RPMI7951 (cell line): Measurements from ENCODE around the gene XKR8. TPM values are rescaled to one million over a fixed set of nuclear protein-coding genes. Genes with fewer than 3 reads are reported as not detected.

Experiments used
- DNase-seq: peaks from one replicate; pipeline ENCODE4 v3.0.0-alpha.2; 2012; ENCODE audit warnings: low read depth
- total RNA-seq: library from RNA; depleted of rRNA; stranded (reverse); fragments of >200 nt; shearing (Covaris generic); gene quantifications from 2 replicates; pipeline ENCODE4 v1.2.3, GENCODE V29; 2014

XKR8 gene
- total RNA-seq, 1 experiment from 2014 or later: 0.72 TPM

- no peak for DNase-seq
Measured at GRCh38 chr1:27955076-27955475, 4.7 kb upstream of the XKR8 start.

GRCh38 chr1:27956761-27957160, 3.0 kb upstream of the XKR8 start:
- DNase-seq: no peak

- DNase-seq: no peak
Measured at GRCh38 chr1:27957655-27958054, 2.1 kb upstream of the XKR8 start.

DNA sequence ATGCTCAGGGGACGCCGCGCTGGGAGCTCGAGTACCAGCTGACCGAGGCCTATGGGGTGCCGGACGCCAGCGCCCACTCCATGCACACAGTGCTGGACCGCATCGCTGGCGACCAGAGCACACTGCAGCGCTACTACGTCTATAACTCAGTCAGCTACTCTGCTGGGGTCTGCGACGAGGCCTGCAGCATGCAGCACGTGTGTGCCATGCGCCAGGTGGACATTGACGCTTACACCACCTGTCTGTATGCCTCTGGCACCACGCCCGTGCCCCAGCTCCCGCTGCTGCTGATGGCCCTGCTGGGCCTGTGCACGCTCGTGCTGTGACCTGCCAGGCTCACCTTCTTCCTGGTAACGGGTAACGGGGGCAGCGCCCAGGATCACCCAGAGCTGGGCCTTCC, 1.3 kb upstream of the XKR8 start:
- DNase-seq: no peak

DNA sequence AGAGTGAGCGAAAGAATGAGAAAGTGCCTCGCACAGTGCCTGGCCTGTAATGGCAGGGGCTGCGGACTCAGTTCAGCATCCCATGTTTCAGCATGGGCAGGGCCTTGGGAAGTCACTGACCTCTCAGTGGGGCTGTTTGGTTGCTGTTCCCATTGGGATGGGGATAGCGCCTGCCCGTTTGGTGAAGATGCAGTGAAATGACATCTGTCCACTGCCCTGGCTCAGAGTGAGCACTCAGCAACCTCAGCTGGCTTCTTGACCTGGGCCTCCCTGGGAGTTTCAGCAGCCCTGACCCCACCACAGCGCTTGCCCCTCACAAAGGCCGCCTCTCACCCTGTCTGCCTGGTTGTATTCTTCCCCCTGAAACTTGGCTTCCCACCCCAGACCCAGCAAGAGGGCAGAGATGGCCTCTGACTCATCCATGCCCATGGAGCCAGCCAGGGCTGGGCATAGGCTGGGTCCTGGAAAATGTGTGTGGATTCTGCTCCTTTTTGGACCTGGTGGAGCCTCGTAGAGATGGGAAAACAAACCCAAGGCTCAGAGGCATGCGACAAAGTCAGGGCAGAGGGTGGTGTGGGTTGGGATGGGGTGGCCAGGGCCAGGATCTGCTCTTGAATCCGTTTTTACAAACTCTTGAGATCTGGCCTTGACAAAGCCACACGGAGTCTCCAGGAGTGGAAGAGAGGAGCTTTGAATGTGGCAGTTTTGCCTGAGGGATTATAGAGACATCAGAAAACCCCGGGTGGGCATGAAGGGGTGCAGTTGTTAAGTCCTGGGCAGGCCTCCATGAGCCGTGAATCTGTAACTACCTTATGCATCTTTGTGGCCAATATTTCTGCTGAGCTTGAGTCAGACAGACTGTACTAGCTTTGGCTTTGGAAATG, 1.2 kb downstream of the XKR8 start:
- peak; percentile 9 for DNase-seq

DNA sequence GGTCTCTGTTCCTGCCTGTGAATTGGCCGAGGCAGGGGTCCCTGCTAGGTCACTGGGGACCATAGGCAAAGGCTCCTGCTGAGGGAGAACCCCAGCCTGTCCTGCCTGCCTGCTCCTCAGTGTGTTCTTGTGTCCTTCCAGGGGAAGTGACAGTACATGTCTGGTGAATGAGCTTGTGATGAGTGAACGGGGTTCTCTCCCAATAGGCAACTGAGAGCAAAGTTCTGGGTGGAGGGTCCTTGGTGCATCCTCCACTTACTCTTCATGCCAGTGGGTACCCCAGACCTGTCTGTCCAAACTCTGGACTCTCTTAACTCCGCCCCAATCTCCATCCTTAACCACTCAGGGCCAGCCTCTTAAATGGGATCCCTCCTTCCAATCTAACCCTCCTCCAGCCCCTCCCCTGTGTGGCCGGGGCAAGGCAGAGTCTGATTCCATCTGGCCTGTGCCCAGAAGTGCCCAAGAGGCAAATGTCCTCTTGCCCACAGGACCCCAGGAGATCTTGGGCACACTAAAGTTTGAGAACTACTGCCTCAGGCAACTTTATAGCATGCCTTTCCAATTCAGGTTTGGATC, 2.0 kb downstream of the XKR8 start:
- no peak for DNase-seq

DNA sequence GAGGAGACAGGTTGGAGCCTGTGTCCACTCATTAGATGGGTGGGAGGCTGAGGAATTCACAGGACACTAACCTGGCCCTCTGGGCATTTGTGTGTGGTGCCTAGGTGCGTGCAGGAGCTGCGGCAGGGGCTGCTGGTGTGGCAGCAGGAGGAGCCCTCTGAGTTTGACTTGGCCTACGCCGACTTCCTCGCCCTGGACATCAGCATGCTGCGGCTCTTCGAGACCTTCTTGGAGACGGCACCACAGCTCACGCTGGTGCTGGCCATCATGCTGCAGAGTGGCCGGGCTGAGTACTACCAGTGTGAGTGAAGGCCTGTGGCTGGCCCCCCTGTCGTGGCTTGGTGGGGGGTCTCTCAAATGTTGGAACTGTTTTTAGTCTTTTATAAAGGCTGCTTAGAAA, 3.6 kb downstream of the XKR8 start:
- DNase-seq: no peak

- DNase-seq: no peak
Measured at GRCh38 chr1:27966402-27967105, 6.8 kb downstream of the XKR8 start.

- DNase-seq: no peak
Measured at GRCh38 chr1:27967106-27967883, 7.5 kb downstream of the XKR8 start.

GRCh38 chr1:27967884-27968466, 8.2 kb downstream of the XKR8 start:
- DNase-seq: no peak

GRCh38 chr1:27968692-27969091, 8.9 kb downstream of the XKR8 start:
- peak; percentile 85 for DNase-seq

DNA sequence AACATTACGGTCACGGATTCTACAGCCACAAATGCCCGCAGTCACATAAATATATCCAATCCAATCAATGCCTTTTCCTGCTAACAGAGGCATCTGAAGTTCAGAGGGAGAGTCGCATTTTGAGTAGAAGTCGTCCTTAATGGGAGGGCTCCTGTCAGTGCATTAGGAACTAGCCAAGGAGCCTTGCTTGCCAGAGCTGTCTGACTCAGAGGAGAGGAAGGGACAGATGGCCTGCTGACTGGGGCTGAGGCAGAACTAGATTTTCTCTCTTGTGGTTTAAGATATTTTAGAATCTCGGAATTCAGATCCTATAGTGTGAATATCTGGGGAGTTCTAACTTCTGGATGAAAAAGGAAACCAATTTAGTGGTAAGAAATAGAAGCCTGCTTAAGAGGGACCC, 10.6 kb downstream of the XKR8 start:
- peak; percentile 84 for DNase-seq

DNA sequence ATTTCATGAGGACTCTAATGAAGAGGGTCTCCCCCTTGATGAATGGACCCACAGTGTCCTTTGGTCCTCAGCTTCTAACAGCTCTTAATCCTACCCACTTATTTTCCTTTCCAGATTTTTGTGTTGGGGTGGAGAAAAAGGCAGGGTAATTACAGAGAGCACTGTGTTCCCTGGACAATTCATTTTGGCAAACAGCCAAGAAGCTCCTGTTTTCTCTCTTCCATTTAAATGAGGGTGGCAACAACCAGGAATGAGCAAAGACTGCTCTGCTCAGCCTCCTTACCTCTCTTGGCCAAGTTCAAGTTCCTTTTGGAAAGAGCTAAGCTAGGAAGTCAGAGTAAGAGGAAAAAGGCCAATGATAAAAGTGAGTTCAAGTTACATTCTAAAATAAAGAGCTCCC, 11.9 kb downstream of the XKR8 start:
- DNase-seq: peak; percentile 20

DNA sequence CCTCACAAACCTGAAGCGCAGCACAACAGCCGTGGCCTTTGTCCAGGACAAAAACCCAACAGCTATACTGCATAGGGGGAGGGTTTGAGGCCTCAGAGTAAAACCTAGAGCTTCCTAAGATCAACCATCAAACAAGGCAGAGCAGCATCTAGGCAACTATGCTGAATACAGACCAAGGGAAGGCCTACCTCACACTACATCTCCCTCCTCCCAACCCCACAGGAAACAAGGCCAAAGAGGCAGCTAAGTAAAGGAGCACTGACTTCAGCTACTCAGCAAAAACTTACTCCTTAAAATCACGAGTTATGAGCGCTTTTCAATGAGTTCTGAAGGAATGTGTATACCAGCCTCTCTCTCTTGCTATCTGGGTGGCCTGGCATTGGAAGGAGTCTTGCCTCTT, 12.4 kb downstream of the XKR8 start:
- DNase-seq: no peak

DNA sequence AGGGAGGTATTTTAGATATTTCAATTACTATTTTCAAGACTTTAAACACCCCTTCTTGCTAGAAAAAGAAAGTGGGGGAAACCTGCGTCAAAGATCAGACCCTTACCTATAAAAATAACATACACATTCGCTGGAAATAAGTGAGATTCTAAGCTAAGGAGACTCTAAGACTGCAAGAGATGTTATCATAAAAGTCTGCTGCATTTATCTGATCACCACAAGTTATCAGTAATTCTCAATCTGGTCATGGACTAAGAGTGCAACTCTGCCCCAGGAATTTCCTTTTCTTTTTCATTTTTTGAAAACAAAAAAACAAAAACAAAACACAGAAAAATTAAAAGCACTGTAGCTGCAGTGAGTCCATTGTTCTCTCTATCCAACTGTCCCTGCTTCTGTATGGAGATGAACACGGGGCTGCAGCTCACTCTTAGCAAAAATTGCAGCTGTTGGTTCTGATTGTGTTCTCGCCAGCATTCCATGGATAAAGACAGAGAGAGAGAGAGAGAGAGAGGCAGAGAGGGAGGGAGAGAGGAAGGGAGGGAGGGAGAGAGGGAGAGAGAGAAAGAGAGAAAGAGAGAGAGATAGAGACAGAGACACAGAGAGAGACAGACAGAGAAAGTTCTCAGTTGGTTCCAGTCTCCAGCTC, 14.1 kb downstream of the XKR8 start:
- no peak for DNase-seq

- DNase-seq: no peak
Measured at GRCh38 chr1:27974417-27974781, 14.6 kb downstream of the XKR8 start.

DNA sequence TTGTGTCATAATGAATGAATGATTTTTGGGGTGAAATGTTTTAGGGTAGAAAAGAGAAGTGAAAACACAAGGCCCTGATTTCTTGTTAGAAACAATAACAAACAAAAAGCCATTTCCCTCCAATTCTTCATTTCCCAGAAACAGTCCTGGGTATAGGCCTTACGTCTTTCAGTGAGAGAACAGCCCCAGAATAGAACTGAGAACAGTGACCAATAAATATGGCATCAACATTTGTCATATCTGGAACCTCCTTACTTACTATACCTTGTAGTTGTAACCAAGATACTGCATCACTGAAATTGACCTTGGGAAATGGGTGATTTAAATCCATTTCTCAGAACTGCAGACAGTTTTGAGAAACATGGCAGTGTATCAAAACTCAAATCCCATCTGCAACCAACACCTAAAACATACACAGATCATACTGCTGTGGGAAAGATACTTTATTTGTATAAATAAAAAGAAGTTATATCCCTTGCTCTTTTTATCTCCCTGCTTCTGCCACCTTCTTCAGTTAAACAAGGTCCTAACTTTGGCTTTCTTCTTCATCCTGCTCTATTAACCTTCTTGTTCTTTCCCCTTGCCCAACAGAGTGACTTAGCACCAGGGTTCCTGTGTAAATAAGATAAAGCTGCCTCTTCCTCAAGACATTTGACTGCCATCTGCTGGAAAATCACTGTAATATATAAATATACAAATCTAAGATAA, 19.5 kb downstream of the XKR8 start:
- peak; percentile 58 for DNase-seq

- no peak for DNase-seq
Measured at GRCh38 chr1:27979859-27980201, 20.1 kb downstream of the XKR8 start.

DNA sequence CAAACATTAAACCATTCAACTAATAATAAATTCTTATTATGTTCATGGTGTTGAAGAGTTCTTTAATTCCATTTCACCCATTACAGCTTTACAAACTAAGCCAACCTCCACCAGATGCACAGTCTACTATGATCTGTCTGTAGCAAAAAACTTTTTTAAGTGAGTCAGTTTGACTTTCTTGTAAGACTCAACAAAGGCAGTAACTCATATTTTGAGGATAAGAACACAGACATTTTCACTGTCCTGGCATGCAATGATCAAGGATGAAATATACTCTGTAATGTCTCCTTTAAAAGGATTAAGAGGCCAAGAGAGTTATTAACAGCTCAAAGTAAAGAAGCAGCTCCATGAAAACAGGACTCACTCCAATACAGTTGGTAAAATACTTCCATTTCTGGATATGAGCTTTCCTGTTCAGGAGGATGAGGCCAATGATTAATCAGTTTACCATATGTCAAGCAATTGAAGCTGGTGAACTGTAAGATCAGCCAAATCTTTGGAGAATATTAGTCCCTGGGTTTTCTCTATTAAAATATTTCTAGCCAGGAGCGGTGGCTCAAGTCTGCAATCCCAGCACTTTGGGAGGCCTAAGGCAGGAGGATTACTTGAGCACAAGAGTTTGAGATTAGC, 20.6 kb downstream of the XKR8 start:
- DNase-seq: no peak

DNA sequence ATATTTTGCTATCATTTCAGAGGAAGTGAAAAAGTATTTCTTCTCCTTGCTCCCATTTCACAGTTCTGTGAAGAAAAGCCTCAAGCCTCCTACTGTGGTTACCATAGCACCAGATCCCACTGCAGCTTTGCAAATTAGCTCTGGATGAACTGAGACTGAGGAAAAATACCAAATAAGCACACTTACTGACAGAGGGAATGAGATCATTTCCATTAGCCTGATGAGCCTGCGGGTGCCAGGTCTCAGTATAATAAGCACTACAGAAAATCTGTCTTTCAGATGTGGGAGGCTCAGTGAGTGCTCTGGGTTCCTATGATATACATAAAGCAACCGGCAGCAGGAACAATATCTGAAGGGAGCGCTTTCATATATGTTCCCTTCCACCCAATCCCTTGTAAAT, 21.4 kb downstream of the XKR8 start:
- DNase-seq: no peak
